DMS153 treated with DMSO at 0.1 percent for 48 hours (cell line): ENCODE results near the gene SORCS2.

Source experiments
- DNase-seq: peaks from one replicate; lab custom pipeline; 2025; ENCODE audit not compliant: unreplicated experiment; lab: John Stamatoyannopoulos, UW

The SORCS2 gene

DNA sequence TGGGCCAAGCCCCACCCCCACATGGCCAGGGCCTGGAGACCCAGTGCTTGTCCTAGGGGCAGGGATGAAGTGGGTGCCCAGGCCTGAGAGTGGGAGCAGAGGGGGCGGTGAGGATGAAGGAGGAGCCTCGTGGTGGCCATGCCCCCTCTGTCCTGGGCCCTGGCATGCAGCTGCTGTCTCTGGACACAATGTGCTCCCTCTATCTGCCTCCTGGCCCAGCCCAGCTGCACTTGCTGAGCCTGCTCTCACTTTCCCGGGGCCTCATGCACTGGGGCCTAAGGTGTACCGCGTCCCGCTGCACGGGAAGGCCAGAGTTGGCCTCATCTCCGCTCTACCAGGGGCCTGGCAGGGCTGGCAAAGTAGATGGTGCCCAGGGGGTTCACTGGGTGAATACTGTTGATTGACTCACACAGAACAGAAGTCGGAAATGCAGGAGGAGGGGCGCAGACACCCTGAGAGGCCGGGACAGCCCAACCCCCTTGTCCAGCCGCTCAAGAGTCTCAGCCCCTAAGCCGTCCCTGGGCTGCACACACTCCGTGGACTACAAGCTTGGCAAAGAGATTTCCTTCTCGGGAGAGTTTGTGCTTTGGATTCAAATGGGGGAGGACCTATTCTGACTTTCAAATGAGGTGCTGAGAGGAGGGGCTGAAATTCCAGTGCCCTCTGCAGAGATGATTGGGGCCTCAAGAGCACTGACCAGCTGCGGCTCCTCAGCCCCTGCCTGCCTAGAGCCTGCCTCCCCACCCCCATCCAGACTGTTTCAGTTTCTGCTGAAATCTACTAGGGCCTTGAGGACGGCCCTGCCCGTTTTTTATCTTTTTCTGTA lies 130.0 kb downstream of the SORCS2 start:
- DNase-seq: no peak

DNA sequence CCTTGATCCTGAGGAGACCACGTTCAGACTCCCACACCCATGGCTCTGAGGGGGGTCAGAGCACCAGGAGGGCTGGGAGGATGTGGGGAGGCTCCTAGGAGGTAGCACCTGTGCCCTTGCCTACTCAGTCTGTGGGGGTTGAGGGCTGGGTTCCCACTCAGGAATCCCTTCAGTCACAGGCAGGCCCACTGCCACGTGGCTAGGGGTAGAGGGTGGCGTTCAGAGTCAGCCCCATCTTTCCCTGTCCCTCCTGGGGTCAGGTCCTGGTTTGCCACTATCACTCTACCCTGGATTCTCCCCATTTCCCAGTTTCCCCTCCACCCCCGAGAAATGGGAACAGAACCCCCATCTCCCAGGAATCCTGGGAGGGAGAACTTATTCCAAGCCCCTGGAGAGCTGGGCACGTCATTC lies 131.1 kb downstream of the SORCS2 start:
- no peak for DNase-seq

DNA sequence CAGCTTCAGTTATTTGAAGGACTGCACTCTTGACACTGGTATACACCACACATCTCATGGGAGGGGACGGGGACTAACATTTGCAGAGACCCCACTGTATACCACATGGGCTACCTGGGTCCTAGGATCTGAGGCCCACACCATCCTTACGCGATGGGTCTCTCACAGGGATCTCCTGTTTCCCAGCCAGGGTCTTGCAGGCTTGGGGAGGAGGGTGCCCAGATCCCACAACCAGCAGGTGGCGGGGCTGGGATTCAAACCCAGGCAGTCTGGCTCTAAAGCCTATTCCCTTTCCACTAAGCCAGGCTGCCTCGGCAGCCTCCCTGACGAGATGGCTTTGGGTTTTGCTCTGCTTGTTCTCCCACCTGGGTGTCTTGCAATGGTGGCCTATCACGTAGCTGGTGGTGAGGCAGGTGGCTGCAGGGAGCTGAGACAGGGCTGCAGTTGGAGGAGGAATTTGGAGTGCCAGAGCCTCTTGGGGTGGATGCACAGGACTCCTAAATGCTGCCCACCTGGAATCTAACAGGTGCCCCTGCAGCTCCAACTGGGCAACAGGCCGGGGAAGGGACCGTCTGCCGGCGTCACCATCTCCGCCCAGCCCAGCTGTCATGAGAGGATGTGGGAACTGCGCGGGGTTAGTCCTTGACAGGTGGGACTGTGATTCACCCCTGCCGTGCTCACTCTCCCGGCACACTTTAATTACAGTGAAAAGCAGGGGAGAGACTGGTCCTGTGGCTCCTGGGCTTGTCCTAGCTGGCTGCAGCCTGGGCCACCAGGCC lies 131.7 kb downstream of the SORCS2 start:
- peak; percentile 23 for DNase-seq

DNA sequence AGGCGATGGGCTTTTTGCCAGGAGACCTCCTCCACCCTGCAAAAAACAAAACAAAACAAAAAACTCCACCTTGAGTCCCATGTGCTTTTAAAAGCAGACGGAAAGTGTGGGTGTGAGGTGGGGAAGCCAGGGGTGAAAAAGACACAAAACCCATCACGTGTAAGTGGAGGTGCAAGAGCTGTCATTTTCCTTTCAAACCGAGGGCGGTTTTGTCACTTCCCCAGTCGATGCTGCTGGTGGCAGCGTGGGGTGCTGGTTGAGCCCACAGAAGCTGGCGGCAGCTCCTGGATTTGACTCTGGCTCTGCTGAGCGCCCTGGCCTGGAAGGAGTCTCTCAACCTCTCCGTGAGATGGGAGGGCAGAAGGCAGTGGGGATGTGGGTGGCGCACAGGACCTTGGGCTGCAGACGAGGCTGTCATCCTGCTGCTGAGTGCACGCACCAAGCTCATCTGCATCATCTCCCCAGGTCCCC lies 132.3 kb downstream of the SORCS2 start:
- DNase-seq: no peak

DNA sequence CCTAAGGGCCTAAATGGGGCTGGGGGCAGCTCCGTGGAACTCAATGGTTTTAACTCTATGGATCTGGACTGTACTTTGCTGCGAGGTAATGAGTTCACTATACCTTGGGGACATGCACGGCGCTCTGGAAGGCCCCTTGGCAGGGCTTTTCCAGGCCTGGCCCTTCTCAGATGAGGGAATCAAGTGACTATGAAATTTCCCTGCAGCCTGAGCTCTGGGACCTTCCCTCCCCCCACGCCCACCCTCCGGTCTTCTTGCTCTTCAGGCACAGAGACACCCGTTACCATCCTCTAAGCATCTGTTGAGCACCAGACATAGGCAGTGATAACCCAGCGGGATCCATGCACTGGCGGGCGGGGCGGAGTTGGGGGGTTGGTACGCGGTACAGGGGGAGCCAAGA lies 133.2 kb downstream of the SORCS2 start:
- no peak for DNase-seq

DNA sequence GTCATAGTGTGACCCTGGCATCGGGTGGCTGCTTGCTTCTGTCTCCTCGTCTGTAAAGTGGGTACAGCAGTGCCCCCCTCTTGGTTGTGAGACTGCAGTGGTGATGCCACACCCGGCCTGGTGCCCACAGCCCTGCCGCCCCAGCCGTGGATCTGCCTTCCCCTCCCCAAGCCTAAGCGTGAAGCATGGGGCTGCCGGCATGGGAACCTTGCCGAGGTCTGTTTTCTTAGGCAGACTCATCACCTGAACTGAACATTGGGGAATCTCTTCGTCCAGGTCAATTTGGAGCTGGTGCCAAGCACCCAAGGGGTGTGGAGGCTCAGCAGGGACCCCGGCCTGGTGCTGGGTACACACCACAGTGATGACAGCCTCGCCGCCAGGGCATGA lies 134.0 kb downstream of the SORCS2 start:
- no peak for DNase-seq

DNA sequence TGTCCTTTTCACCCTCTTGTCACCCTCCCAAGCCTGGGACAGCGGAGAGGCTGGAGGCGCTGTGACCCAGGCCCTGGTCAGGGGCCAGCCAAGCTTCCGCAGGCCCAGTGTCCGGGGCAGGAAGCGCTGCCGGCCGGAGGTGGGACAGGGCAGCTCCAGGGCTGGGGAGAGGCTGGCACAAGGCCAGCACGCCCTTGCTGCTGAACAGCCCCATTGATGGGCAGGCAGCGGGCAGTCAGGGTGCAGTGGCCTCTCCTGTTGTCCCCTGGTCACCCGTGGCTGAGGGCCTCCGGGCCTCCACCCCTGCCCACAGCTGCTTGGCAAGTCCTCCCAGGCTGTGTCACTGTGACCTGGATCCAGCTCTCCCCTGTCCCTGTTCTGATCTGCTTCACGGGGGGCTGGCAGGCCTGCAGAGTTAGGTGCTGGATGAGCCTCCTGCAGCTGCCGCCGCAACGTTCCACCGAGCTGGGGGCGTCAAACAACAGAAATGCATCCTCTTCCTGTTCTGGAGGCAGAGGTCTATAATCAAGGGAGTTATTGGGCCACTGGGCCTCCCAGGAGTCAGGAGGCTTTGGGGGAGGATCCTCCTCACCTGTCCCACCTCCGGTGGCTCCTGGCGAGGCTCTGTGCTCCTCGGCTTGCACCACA lies 134.5 kb downstream of the SORCS2 start:
- no peak for DNase-seq

DNA sequence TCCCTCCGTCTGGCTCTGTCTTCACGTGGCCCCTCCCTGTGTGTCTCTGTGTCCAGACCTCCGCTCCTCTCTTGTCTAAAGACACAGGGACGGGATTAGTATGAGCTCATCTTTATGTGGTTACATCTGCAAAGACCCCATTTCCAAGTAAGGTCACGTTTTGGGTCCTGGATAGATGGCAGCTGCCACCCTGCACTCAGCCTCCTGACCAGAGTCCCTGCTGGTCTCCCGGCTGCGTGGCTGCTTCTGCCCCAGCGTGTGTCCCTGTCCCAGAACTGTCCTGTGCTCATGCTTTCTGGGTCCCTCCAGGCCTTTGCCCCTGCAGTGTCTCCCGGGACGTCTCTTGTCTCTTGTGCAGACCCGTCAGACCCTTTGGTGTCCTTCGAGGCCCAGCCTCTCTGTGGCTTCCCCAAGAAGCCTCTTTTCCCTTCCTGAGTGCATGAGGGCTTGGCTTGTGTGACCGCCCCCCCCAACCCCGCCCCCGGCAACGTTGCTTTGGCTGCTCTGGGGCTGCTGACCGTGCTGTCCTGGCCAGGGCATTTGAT lies 135.1 kb downstream of the SORCS2 start:
- no peak for DNase-seq

DNA sequence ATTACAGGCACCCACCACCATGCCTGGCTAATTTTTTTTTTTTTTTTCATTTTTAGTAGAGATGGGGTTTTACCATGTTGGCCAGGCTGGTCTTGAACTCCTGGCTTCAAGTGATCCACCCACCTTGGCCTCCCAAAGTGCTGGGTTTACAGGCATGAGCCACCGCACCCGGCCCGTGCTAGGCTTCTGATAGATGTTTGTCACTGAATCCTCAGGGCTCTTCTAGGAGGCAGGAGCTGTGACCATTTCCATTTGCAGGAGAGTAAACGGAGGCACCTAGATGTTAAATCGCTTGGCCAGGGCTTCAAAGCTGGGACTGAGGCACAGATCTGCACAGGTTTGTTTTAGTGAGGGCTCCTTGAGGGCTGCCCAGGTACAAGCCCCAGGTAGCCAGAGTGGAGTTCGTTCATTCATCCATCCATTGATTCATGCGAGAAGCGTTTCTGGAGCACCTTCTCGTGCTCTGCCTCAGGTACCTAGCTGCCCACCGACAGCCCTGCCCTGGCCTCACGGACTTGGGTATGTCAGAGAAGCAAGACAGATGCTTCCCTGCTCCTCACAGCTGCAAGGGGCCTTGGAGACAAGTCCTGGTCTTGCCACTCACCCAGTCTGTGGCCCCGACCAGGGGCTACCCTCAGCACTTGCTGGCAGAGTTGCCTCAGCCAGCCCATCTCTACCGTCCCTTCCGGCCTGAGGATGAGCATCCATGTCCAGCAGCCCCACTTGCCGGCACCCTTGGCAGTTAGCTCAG lies 136.0 kb downstream of the SORCS2 start:
- DNase-seq: no peak

DNA sequence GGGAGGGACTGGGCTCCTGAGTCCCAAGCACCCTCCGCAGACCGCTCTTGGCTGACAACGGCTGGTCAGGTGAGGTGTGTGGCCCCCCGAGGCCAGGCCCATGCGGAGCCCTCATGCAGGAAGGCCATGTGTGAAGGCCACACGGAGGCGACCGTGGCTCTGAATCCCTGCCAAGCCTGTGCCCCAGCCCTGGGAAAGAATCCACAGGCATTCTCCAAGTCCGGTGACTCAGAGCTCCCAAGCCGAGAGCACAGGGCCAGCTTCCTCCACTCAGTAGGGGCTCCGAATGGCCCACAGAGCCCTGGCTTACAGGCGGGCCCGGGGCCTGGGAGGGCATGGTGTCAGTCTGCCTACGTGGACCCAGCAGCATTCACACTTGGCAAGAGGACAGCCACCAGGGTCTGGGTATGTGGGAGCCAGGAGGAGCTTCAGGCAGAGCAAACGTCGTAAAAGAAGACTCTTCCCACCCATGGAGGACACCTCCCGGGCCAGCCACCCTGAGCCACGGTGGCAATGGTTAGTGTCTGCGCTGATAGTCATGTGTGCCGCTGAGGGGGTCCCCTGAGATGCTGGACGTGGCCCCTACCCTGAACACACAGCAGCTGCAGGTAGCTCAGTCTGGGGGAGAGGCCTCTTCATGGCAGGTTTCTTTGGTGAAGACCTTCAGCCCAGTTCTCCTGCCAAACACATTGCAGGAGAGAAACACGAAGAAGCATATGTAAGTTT lies 136.7 kb downstream of the SORCS2 start:
- DNase-seq: no peak

DNA sequence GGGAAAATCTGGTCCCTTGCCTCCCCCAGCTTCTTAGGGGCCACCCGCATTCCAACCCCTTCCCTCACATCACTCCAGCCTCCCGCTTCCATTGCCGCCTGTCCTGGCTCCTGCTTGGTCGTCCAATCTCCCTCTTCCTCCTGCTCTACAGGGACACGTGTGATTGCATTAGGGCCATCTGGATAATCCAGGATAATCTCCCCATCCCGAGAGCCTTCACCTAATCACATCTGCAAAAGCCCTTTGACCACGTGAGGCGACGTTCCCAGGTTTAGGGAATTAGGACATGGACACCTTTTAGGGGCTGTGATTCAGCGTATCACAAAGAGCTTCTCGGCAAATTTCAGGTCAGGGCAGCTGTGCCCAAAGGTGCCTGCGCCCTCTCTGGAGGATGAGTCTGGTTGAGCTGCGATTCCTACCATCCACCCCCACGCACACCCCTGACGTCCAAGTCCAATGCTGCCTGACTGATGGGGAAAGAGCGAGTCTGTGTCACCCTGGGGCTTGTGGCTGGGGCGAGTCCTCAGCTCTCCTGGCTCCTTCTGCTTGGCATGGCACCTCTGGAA lies 137.8 kb downstream of the SORCS2 start:
- DNase-seq: no peak

DNA sequence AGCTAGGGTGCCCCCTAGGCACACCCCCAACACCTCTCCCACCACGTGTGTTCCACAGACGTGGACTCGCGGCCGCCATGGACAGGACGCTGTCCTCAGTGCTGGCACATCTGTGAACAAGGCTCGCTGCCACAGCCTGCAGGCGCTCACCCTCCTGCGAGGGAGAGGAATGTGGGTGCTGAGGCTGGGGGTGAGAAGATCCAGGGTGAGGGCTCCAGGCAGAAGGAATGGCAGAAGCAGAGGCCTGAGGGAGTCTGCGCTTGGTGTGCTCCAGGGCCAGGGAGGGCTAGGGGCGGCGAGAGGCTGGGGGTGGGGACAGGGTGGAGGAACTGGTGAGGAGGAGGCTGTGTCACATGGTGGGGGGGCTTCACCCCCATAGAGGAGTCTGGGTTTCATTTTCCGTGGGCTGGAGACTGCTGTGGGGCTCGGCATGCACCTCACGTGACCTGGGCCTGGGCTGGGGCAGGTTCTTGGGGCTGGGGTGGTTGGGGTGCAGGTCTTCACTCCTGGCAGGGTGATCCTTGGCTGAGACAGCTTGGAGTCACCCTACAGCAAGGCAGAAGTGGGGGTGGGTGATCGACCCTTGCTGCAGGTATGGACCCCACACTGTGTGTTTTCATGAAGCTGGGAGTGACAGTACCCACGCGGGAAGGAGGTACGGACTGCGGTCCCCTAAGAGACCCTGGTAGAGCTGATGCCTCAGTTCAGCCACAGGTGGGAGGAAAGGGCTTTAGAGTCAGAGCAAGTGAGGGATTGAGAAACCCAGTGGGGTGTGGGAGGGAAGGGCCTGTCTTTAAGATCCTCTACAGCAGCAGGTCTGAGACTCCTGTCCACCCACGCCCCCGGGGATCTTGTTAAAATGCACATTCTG lies 138.7 kb downstream of the SORCS2 start:
- no peak for DNase-seq

DNA sequence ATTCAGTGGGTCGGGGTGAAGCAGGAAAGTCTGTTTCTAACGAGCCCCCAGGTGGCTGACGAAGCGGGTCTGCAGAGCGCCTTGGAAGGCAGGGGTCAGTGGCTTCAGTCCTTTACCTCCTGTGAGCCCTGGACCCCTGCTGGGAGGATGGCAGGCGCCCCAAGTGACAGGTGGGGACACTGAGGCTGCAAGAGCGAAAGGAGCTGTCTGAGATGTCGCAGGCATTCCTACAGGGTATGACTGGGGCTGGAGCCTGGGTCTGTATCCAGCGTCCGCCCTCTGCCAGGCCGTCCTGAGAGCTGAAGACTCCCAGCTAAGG lies 139.3 kb downstream of the SORCS2 start:
- DNase-seq: no peak

DNA sequence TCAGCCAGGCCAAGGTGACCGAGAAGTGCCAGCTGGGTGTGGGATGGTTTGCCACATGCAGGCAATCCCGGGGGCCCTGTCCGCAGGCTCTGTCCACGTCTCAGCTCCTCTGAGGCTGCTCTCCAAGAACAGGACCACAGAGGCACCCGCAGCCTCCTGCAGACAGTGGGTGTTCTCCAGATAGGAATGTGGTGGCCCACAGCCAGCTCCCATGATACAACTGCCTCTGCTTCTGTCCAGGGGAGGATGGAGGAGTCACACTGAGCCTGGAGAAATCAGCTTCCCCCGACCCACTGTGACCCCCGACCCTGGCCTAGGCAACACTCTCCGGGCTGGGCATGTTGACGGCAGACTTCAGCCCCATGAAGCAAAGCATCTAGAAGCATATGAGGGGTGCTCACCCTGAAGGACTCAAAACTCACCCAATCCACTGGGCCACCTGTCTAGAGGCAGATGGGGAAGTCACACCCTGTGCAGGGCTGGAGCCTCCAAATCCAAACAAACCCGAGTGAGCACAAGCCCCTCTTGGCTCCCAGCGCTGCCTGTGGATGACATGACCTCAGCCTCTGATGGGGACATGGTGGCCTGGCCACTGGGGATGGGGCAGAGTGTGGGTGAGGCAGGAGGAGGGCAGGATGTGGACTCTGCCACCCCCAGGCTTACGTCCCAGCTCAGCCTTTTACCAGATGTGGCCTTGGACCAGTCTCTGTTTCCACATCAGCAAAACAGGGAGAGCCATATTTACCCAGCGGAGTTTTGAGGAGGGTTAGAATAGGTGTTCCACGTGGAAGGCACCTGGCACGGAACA lies 140.1 kb downstream of the SORCS2 start:
- DNase-seq: no peak

DNA sequence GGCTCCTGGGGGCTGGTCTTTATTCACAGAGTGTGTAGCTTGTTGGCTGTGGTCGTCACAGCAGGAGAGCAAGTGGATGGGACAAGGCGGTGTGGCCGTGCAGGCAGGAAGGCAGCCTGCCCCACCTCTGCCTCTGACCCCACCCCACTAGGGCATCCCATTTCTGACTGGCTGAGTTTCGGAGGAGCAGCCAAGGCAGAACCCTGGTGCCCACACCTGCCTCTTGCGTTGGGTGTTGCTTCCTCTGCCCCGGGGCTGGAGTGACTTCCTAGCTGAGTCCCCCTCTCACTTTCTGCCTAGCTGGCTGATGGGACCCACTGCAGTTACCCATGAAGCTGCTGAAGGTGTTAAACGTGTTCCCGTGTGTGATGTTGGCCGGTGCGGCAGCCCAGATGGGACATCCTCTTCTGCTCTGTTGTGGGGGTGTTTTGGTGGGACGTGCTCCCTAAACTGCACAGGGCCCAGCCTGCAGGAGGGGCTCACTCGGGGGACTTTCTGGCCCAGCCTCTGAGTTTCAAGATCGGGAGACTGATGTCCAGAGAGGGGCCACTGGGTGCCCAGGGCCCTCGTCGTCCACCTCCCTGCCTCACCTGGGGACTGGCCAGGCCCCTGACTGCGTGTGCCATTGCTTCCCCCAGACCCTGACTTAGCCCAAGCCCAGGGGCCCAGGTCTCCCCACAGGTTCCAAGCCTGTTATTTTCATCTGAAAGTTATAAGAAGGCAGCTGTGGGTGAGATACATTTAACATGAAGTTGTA lies 140.9 kb downstream of the SORCS2 start:
- DNase-seq: no peak

DNA sequence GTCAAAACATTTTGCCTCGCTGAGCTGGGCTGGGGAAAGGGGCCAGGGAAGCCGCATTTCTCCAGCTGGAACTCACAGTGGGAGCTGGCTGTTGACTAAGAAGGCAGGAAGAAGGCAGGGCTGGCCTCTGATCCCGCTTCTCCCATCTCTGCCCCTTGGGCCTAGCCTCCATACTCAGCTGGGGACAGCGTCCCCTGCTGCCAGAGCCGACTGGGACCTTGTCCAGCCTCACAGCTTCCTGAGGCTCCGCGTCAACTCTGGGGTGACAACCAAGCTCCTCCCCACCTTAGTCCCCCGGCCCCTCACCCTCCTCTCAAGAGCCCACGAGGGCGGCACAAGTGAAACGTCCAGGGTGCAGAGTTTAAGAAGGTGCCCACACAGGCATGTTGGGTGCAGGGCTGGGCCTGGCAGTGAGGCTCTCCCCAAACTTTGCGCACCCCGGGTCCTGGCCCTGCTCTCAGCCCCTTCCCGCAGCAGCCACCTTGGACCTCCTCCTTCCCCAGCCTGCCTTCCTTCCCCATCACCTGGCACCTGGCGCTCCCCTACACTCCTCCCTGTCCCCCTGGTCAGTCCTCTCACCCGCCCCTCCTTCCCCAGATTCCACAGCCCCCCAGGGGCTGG lies 141.6 kb downstream of the SORCS2 start:
- DNase-seq: no peak
